KOPT-K1 (cell line): ENCODE data around the gene RAPGEF1.

Experiments used
- H3K27ac ChIP-seq: fragments of 200-600 bp; sonication (generic); 2 replicates; pipeline ENCODE4 v1.5.1; 2016; ENCODE audit warnings: antibody characterized with exemption, mild to moderate bottlenecking, low read depth, low read length; ENCODE audit not compliant: poor library complexity, severe bottlenecking
- H3K36me3 ChIP-seq: fragments of 200-600 bp; sonication (generic); 2 replicates; pipeline ENCODE4 v1.5.1; 2017; ENCODE audit warnings: antibody characterized with exemption, mild to moderate bottlenecking, low read length, moderate library complexity; ENCODE audit not compliant: insufficient read depth
- H3K9me3 ChIP-seq: fragments of 200-600 bp; sonication (generic); 2 replicates; pipeline ENCODE4 v1.5.1; 2017; ENCODE audit warnings: antibody characterized with exemption, low read length, mild to moderate bottlenecking; ENCODE audit not compliant: insufficient read depth, poor library complexity, severe bottlenecking

The RAPGEF1 gene

DNA sequence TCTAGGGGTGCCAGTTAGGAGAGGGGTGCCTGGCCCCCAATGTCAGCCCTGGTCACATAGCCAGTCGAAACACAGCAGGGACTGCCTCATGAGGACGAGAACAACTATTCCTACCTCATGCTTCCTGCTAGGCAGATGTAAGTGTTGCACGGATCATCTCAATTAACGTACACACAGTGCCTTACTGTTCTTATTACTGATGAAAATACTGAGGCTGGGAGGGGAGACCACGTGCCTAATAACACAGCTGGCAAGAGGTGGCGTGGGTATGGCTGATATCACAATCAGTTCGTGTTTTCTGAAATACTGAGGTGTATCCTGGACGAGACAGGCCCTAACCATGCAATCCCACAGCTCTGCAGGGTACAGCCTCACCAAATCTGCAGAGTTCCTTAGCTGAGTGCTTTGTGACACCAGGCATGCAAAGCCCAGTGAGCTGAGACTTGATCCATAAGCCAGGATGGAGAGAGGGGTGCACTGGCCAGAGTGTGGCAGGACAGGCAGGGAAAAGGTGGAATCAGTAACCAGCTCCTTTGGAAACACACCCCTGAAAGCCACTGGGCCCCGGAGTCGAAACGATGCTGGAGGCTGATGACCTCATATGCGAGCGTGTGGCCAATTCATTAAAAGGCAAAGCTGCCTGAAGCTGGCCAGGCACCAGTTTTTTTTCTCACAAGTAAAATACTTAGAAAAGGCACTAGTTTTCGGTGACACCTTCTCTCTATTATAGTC, 130.6 kb downstream of the RAPGEF1 start:
- Histone ChIP-seq H3K27ac (no peak overlapping the region), H3K36me3 (peaks cover 25% of the 10 kb centered on the region), H3K9me3 (no peaks in the 10 kb centered on the region)

DNA sequence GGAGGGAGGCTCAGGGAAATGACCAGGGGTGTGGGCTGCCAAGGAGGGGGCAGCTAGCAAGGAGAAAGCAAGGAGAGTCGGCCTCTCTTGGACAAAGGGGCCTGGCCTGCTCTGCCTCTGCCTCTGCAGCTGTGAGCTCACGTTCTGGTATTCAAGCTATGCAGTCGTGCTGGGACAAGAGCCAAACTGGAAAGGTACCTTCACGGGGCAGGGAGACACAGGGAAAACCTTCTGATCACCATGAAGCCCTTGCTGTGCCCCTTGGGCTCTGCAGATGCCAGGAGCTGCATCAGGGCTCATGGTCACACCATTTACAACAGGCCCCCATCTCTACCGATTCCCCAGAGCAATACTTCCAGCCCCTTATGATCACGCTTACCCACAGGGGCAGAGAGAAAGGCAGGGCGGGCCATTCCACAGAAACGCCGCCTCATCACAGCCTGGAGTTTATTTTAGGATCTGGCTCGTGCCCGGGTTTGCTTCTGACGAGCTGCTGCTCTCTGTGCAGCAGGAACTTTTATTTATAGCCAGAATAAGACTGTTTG, 131.3 kb downstream of the RAPGEF1 start:
- Histone ChIP-seq H3K9me3 (no peaks in the 10 kb centered on the region), H3K36me3 (peaks cover 26% of the 10 kb centered on the region), H3K27ac (no peak overlapping the region)

DNA sequence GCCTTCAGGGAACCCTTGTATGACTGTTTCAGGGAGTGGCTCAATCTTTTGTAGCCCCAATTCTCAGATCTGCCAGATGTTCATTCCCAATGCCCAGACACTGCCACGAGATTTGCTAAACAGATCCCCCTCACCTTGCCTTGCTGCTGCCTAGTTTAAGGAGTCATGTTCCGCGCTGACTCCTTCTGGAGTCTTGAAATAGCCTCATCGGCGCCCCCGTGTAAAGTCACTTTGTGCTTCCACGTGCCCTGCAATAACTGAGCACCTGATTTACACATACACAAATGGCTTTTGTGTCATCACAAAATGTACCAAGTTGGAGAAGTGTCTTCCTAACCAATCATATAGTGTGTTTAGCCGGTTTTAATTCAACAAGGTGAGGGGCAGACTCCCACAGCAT, 132.3 kb downstream of the RAPGEF1 start:
- no peaks in the 10 kb centered on the region for H3K9me3 ChIP-seq
- H3K27ac ChIP-seq: no peak overlapping the region
- H3K36me3 ChIP-seq: peaks cover 16% of the 10 kb centered on the region; the same call in 1 of the 2 replicates

DNA sequence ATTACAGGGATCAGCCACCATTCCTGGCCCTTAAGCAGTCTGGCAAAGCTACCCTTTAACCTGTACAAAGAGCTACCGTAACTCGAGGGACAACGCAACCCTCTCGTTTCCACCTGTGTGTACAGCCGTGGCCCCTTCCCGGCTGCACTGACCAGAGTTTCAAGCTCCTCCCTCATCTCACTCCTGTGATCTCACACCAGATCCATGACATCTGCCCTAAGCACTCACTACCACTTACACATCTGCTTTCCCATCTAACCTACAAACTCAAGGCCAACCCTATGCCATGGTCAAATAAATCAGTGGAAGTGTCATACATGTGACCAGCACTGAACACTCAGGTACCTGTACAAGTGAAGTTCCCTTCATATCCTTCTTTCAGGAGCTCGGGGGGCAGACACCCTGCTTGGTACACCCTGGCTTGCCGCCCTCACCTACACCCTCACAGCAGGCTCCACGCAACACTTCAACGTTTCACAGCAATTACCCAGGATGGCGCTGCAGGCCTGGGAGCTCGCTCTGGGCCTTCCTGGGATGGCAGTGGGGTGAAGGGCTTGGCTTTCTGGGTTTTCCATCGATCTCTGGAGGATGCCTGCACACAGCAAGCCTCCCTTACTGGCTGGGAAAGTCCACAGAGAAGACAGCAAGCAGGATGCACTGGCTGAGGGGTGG, 132.8 kb downstream of the RAPGEF1 start:
- peaks cover 12% of the 10 kb centered on the region; the same call in 1 of the 2 replicates for H3K36me3 ChIP-seq
- H3K27ac ChIP-seq: no peak overlapping the region

DNA sequence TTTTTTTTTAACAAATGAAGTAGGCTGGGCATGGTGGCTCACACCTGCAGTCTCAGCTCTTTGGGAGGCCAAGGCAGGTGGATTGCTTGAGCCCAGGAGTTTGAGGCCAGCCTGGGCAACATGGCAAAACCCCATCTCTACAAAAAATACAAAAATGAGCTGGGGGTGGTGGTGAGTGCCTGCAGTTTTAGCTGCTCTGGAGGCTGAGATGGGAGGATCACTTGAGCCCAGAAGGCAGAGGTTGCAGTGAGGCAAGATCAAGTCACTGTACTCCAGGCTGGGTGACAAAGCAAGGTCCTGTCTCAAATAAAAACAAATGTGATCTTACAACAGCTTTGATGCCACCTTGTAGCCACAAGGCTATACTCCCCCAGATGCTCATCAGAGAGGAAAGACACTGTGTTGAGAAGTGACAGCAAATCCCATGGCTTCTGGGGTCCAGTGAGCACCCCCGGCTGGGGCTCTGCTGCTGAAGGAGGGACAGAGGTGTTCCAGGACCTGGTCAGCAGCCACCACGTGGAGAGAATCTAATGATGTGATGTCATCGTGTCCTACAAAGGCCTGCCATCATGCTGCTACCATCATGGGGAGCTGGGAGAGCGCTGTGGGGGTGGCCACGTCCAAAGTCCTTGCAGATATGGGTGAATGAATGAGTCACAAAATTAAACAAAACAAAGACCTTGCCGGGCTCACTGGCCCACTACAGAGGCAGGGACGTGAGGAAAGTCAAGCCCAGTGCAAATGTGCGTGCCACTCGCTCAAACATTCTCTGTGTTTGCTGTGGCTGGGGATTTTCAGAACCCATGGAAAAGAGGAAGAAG, 133.9 kb downstream of the RAPGEF1 start:
- Histone ChIP-seq H3K9me3 (no peaks in the 10 kb centered on the region), H3K36me3 (peaks cover 21% of the 10 kb centered on the region; the same call in 1 of the 2 replicates), H3K27ac (no peak overlapping the region)

More for the DNA sequence above, 132.8 kb downstream of the RAPGEF1 start:
- H3K9me3 ChIP-seq: no peaks in the 10 kb centered on the region

DNA sequence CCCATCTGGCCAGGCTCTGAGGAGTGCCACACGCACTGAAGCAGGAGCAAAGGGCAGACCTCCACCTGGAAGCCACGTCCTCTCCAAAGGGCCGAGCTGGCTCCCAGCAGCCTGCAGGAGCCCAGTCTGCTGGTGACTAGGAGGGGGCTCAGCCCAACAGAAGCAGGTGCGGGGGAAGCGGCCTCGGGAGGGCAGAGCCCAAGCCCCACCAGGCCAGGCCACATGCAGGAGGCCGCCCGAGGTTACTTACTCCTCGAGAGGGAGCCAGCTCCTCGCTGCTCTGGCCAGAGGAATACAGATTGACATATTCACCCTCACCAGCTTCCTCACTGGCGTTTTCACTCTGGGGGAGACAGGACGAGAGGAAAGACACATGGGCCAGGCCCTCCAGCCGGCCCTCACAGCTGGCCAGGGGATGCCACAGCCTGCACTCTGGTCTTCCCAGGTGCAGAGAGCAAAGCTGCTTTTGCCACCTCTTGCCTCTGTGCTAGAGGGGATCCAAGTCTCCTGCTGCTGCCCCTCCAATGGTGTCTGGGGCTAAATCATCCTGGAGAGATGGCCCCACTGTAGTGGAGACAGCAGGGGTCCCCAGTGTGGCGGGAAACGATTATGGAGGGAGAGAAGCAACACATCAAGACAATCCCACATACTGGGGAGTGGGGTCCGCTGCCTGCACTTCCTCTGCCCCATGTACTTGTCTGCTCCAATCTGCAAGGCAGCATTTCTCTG, 136.0 kb downstream of the RAPGEF1 start:
- Histone ChIP-seq H3K27ac (no peak overlapping the region), H3K9me3 (no peaks in the 10 kb centered on the region), H3K36me3 (peaks cover 29% of the 10 kb centered on the region; the same call in 1 of the 2 replicates)

DNA sequence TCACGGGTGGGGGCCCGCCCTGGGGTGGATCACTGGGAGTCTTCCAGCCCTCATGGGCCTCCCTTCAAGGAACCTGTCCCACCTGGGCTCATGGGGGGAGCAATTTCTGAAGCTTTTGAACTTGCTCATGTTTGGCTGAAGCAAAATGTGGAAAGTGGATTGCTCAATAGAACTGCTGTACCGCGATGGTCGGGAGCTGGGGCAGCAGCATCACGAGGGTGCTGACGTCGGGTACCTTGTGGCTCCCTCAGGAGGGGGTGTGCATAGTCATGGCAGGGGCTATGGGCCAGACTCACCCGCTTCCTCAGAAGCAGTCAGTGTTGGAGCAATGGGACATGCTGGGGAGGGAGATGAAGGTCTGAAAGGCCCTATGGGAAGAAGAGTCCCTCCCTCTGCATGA, 136.7 kb downstream of the RAPGEF1 start:
- Histone ChIP-seq H3K36me3 (peaks cover 33% of the 10 kb centered on the region; the same call in 1 of the 2 replicates), H3K9me3 (no peaks in the 10 kb centered on the region), H3K27ac (no peak overlapping the region)

DNA sequence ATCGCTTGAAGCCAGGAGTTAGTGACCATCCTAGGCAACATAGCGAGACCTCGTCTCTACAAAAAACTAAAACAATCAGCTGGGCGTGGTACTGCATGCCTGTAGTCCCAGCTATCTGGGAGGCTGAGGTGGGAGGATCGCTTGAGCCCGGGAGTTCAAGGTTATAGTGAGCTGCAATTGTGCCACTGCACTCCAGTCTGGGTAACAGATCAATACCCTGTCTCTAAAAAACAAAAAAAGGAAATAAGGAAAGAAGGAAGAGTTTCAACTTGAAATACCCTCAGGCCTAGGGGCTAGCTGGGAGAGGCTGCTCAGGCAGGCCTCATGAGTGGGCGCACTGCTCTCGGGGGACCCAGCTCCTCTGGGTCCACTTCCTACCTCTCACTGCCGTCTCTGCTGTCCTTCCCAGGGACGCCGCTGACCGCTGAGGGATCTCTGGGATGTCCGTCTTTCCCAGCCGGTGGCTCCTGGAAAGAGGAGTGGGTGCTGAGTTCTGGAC, 138.1 kb downstream of the RAPGEF1 start:
- Histone ChIP-seq H3K9me3 (no peaks in the 10 kb centered on the region), H3K27ac (no peak overlapping the region), H3K36me3 (peaks cover 48% of the 10 kb centered on the region; the same call in 1 of the 2 replicates)

DNA sequence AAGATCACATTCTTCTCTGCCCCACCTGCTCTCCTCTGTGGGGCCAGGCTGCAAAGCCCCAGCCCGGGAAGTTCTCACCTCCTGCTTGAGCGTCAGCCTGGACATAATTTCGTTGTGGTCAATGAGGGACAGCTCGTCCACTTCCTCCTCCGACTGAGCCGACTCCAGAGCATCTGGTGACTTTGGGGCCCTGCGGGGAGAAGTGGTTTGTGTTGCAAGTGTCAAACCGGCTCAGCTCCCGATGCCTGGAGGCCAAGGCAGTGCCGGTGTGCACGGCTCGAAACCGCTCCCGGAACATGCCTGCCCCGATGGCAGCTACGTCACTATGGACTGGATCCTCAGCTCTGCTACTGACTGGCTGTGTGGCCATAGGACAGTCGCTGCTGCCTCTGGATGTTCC, 141.8 kb downstream of the RAPGEF1 start:
- peaks cover 58% of the 10 kb centered on the region; the same call in 1 of the 2 replicates for H3K36me3 ChIP-seq
- H3K9me3 ChIP-seq: no peaks in the 10 kb centered on the region
- H3K27ac ChIP-seq: no peak overlapping the region

DNA sequence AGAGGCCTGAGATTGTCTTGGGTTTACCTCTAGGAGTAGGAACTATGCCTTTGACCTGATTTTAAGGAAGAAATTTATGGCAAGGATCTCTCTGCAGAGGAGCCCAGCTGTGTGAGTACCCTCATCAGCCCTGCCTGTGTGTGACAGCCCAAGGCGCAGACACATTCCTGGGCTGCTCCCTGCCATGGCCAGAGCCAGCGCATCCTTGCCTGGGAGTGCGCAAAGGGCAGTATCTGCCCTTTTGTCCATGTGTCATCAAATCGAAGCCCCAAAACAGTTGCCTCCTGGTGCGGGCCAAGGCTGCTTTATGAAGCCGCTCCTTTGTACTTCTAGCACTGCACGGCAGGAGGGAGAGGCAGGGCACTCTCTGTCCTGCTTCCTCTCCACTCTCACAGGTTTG, 142.6 kb downstream of the RAPGEF1 start:
- H3K27ac ChIP-seq: no peak overlapping the region
- H3K36me3 ChIP-seq: peaks cover 58% of the 10 kb centered on the region; the same call in 1 of the 2 replicates
- H3K9me3 ChIP-seq: no peaks in the 10 kb centered on the region

DNA sequence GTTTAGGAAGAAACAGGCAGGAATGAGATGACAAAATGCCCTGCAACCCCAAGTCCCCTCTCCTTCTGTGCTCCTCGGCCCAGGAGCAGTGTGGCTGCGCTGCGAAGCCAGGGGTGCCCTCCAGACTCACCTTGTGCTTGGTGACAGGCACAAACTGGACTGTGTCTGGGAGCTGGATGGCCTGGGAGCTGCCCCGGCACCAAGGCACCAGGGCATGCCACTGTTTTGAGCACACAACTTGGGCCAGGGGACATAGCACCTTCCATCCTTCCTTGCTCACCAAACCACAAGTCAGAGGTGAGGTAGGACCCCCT, 143.5 kb downstream of the RAPGEF1 start:
- H3K9me3 ChIP-seq: no peaks in the 10 kb centered on the region
- H3K36me3 ChIP-seq: peaks cover 52% of the 10 kb centered on the region; the same call in 1 of the 2 replicates
- no peak overlapping the region for H3K27ac ChIP-seq

DNA sequence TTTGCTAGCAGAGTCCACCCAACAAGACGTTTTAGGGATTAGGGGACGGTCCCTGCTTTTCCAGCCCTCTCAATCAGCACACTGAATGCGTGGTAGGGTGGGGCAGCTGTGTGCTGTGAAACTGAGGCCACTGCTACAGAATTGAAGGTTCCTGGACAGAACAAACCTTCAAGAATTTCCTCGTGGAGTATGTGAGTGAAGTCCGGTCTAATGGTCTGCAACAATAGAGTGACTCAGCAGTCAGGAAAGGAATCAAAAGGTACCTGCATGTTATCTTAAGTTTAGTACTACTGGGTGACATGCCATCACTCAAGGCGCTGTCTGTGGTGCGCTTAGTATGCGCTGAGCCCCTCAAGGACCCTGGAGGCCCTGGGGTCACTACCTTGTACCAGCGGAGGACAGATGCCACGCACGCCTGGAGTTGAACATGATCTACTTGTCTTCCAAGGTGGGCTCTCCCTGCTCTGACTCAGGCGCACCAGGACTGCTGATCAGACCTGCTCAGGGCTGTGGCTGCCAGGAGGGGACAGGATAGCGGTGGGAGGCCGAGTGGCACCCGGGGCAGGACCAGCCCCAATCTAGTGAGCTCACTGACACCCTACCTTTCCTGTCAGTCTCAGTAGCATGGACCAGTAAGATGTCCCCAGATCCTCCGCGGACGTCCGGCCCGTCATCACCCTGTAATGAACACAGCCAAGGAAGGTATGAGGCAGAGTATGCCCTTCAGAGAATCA, 144.0 kb downstream of the RAPGEF1 start:
- H3K27ac ChIP-seq: no peak overlapping the region
- H3K9me3 ChIP-seq: no peaks in the 10 kb centered on the region
- H3K36me3 ChIP-seq: peaks cover 49% of the 10 kb centered on the region; the same call in 1 of the 2 replicates

DNA sequence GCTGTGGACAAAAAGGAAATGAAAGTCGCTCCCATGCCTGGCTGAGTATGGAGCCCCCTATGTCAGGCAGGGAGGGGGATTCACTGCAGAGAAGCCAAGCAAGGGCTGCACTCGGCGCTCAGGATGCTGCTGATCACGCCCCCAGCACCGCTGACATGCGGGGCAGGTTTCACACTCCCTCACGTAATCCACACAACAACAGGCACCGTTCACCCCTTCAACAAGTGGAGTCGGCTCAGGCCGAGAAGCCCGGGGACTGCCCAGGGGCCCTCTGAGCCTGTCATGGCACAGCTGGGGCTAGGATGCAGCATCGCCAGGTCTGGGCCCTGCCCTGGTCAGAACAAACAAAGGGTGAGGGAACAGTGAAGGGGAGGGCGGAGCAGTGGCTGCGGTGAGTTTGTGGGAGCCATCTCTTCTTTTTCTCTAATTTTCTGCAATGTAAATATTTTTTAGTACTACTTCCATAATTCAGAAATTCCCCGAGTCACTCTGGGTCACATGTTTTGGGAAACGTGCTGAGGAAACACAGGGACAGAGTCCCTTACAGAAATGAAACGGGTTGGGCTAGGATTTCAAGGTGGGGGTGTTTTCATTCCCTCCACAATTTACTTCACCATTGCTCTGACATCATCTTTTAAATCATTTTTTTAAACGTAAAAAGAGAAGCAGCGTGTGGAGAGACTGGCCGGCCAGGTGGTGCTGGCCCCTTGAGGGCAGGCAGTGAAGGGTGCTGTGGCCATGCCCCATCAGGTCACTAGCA, 144.8 kb downstream of the RAPGEF1 start:
- H3K36me3 ChIP-seq: peaks cover 43% of the 10 kb centered on the region; the same call in 1 of the 2 replicates
- no peak overlapping the region for H3K27ac ChIP-seq
- no peaks in the 10 kb centered on the region for H3K9me3 ChIP-seq
